Omental fat pad (tissue), 4 donors: ENCODE data around the gene SLC24A3. TPM values are rescaled to one million over a fixed set of nuclear protein-coding genes. Genes with fewer than 3 reads are reported as not detected.

Experiments used
- ATAC-seq: fragments of 150-250 bp; one replicate; pipeline ENCODE4 v1.9.1; 2016; ENCODE audit warnings: mild to moderate bottlenecking, moderate library complexity; ENCODE audit not compliant: low FRiP score
- DNase-seq: peaks from one replicate; pipeline ENCODE4 v3.0.0-alpha.2; 2019; ENCODE audit warnings: low spot score
- CTCF ChIP-seq, 3 donors: fragments of 450-650 bp; IDR thresholded peaks; one replicate each; pipeline ENCODE4 v1.5.1; 2016 to 2017; ENCODE audit warnings: antibody characterized with exemption in 3 of 3, mild to moderate bottlenecking in 3 of 3, moderate library complexity in 2 of 3
- total RNA-seq, 4 donors: library from RNA; depleted of rRNA; stranded (reverse); fragments of >200 nt; gene quantifications; one replicate each; pipeline ENCODE4 v1.1.0, GENCODE V29; 2016

The SLC24A3 gene
- total RNA-seq, 4 donors from 2014 or later = 6.3 to 14.0 (median 9.2) TPM

GRCh38 chr20:19404826-19405225 lies 192.4 kb downstream of the SLC24A3 start:
- DNase-seq (no peak), ATAC-seq (no peak)
- TF ChIP-seq CTCF (IDR thresholded peaks at IDR 0.05) = no peak

GRCh38 chr20:19405958-19406357 lies 193.5 kb downstream of the SLC24A3 start:
- TF ChIP-seq CTCF (IDR thresholded peaks at IDR 0.05) = no peak
- DNase-seq = no peak

GRCh38 chr20:19406381-19406780 lies 193.9 kb downstream of the SLC24A3 start:
- no peak for TF ChIP-seq CTCF (IDR thresholded peaks at IDR 0.05)
- no peak for ATAC-seq
- DNase-seq = no peak

More at GRCh38 chr20:19405958-19406357, 193.5 kb downstream of the SLC24A3 start:
- no peak for ATAC-seq

GRCh38 chr20:19407196-19407595 lies 194.8 kb downstream of the SLC24A3 start:
- DNase-seq (no peak), ATAC-seq (no peak)
- no peak for TF ChIP-seq CTCF (IDR thresholded peaks at IDR 0.05)

GRCh38 chr20:19407736-19408135 lies 195.3 kb downstream of the SLC24A3 start:
- no peak for ATAC-seq
- no peak for TF ChIP-seq CTCF (IDR thresholded peaks at IDR 0.05)
- DNase-seq = no peak

- ATAC-seq (no peak), DNase-seq (no peak)
- TF ChIP-seq CTCF (IDR thresholded peaks at IDR 0.05) = no peak
These were observed 196.5 kb downstream of the SLC24A3 start for GRCh38 chr20:19408971-19409370.

- no peak for TF ChIP-seq CTCF (IDR thresholded peaks at IDR 0.05)
- no peak for ATAC-seq
These were observed 199.4 kb downstream of the SLC24A3 start for GRCh38 chr20:19411811-19412210.

More at GRCh38 chr20:19411811-19412210, 199.4 kb downstream of the SLC24A3 start:
- DNase-seq = no peak
